AG04450 (cell line): ENCODE data around the gene PIGZ. TPM values are rescaled to one million over a fixed set of nuclear protein-coding genes. Genes with fewer than 3 reads are reported as not detected.

Experiments
- CTCF ChIA-PET: fragments of 300-600, 350-600 bp; formaldehyde crosslinking; extraction: SDS; loops from one replicate; lab custom pipeline; 2022; ENCODE audit warnings: antibody characterized with exemption, inconsistent platforms; lab: Charles Lee
- POLR2A ChIA-PET: fragments of 350-600 bp; formaldehyde crosslinking; extraction: SDS; loops from one replicate; lab custom pipeline; 2021; ENCODE audit warnings: antibody characterized with exemption, inconsistent platforms; lab: Yijun Ruan, JAX
- DNase-seq: peaks from one replicate; pipeline ENCODE4 v3.0.0-alpha.2; 2011; ENCODE audit warnings: low read depth, low spot score
- H3K27ac ChIP-seq: one replicate; pipeline ENCODE4 v1.5.1; 2012; ENCODE audit warnings: low read depth, low read length, control low read depth
- H3K27me3 ChIP-seq: one replicate; pipeline ENCODE4 v1.6.0; 2012; ENCODE audit warnings: low read length; ENCODE audit not compliant: control insufficient read depth, insufficient read depth
- H3K4me3 ChIP-seq: 2 replicates; pipeline ENCODE4 v1.5.1; 2011; ENCODE audit warnings: mild to moderate bottlenecking, low read depth, low read length, control low read depth
- H3K9me3 ChIP-seq: 2 replicates; pipeline ENCODE4 v1.5.1; 2012; ENCODE audit warnings: low read length; ENCODE audit not compliant: control insufficient read depth, insufficient read depth
- polyA plus RNA-seq: library from polyadenylated mRNA; depleted of rRNA; stranded (reverse); fragments of >200 nt; gene quantifications from 2 replicates; pipeline ENCODE4 v1.2.3, GENCODE V29; 2011
- TF ChIP-seq, protein P1 (sequence below): IDR thresholded peaks from 2 replicates; pipeline ENCODE4 v1.5.1; 2011; ENCODE audit warnings: low read depth, low read length, control low read depth, inconsistent platforms

Gene PIGZ
- polyA plus RNA-seq, 1 experiment = 0.15 TPM

DNA sequence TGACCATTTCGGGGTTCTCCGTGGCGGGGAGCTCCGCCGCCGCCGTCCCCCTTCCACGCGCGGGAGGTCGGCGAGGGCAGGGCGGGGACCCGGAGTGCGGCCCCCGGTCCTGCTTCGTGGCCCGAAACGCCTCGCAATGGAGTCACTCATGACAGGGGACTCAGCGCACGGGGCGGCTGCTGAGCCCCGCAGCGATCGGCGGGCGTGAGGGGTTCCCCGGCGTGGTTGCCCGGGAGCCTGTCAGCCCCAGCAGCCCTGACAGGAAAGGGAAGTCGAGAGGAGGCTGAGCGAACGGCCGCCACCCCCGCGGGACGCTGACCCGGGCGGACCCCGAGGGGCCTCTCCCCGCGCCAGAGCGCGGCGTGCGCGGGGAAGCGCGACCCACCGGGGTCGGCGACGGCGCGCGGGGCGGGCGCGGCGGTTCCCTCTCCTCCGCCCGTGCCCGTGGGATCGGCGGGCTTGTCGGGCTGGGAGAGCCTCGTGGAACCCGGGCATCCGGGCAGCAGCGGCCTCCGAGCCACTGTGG, 564 bp upstream of the PIGZ start:
- peak overlapping the region; percentile 58 for H3K4me3 ChIP-seq
- H3K9me3 ChIP-seq = peaks cover 3% of the 10 kb centered on the region
- peaks cover 43% of the 10 kb centered on the region for H3K27me3 ChIP-seq
- TF ChIP-seq, protein P1, sequence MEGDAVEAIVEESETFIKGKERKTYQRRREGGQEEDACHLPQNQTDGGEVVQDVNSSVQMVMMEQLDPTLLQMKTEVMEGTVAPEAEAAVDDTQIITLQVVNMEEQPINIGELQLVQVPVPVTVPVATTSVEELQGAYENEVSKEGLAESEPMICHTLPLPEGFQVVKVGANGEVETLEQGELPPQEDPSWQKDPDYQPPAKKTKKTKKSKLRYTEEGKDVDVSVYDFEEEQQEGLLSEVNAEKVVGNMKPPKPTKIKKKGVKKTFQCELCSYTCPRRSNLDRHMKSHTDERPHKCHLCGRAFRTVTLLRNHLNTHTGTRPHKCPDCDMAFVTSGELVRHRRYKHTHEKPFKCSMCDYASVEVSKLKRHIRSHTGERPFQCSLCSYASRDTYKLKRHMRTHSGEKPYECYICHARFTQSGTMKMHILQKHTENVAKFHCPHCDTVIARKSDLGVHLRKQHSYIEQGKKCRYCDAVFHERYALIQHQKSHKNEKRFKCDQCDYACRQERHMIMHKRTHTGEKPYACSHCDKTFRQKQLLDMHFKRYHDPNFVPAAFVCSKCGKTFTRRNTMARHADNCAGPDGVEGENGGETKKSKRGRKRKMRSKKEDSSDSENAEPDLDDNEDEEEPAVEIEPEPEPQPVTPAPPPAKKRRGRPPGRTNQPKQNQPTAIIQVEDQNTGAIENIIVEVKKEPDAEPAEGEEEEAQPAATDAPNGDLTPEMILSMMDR = no peak
- CTCF ChIA-PET = interaction anchor here (0.6 to 1.1 kb wide), 3 partner anchors 14 to 336 kb away, joined by 3 to 4 read pairs (median 4); no protein-coding TSS in a partner anchor
- H3K27ac ChIP-seq = no peak overlapping the region
- POLR2A ChIA-PET = interaction anchor here (1.8 kb wide), 1 partner anchor 27 kb away, joined by 4 read pairs; the partner anchor contains the start of gene NCBP2
- DNase-seq = no peak

GRCh38 chr3:196967412-196968232, 1.0 kb downstream of the PIGZ start:
- Histone ChIP-seq H3K27ac (no peak overlapping the region), H3K9me3 (peaks cover 3% of the 10 kb centered on the region), H3K4me3 (peak overlapping the region; percentile 58; the same call in 1 of the 2 replicates), H3K27me3 (peaks cover 47% of the 10 kb centered on the region)
- ChIA-PET CTCF (no interaction called here), POLR2A (no interaction called here)
- no peak for DNase-seq
- TF ChIP-seq, protein P1 = no peak

DNA sequence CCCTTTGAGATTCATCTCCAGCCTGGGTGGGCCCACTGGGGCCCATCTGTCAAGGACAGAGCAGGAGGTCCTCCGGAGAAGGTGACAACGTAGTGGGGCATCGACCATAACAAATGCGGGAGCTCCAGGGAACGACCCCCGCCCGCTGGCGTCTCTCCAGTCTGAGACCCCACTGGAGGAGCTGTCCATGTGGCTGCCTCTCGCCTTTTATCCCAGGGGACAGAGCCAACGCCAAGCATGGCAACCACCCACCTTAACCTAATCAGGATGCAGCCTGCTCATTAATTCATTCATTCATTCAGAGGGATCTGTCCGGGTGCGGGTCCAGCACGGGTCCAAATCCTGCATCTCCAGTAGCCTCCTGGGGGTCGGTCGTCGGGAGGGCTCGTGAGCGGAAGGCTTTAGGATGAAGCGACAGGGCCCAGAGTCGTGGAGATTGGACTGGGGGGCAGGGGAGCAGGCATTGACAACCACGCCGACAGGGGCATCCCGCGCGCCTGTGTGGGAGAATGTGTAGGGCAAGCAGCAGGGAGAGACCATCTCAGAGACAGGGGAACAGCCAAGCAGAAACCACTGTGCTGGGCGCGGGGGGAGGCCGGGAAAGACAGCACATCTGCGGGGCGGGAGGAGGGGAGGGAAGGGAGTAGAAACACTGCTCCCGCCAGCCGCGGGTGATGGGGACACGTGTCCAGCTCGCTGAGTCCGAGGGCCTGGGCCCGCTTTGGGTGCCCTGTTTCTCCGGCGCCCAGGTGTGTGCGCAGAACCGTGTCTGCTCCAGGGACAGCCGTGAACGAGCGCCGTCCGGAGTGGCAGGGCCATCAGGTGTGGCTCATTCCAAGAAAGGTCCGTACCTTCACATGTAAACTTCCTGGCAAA, 1.9 kb downstream of the PIGZ start:
- Histone ChIP-seq H3K27me3 (peaks cover 50% of the 10 kb centered on the region), H3K4me3 (no peak overlapping the region), H3K27ac (no peak overlapping the region), H3K9me3 (peaks cover 3% of the 10 kb centered on the region)
- no peak for DNase-seq
- POLR2A ChIA-PET = no interaction called here
- TF ChIP-seq, protein P1 = no peak
- CTCF ChIA-PET = interaction anchor here (0.6 kb wide), 1 partner anchor 210 kb away, joined by 3 read pairs; no protein-coding TSS in a partner anchor

- ChIA-PET POLR2A (no interaction called here), CTCF (no interaction called here)
Measured at GRCh38 chr3:196965804-196966173, 2.8 kb downstream of the PIGZ start.

More at GRCh38 chr3:196965804-196966173, 2.8 kb downstream of the PIGZ start:
- H3K4me3 ChIP-seq = no peak overlapping the region
- DNase-seq = no peak
- no peak overlapping the region for H3K27ac ChIP-seq
- peaks cover 54% of the 10 kb centered on the region for H3K27me3 ChIP-seq
- TF ChIP-seq, protein P1 = no peak
- H3K9me3 ChIP-seq = no peaks in the 10 kb centered on the region; the same call in 1 of the 2 replicates
